GM23338 (cell line): ENCODE measurements around the gene DLGAP4. TPM values are rescaled to one million over a fixed set of nuclear protein-coding genes. Genes with fewer than 3 reads are reported as not detected.

Experiments
- polyA plus RNA-seq: library from polyadenylated mRNA; unstranded; fragments of >200 nt; fragmentation: Nextera tagmentation; extraction: Ambion mirVana; gene quantifications from 2 replicates; pipeline ENCODE4 v1.2.1, GENCODE V29; 2016
- small RNA-seq: library from RNA; depleted of rRNA; stranded (forward); fragments of <200 nt; gene quantifications from one replicate; pipeline ENCODE3, GENCODE V24; 2014; ENCODE audit warnings: low replicate concordance
- total RNA-seq: library from RNA; depleted of rRNA; stranded (reverse); fragments of >200 nt; shearing (Covaris generic); gene quantifications from 2 replicates; pipeline ENCODE4 v1.2.3, GENCODE V29; 2014; rRNA removed
- TF ChIP-seq, protein P1 (sequence below): fragments of 250-450 bp; sonication (Bioruptor Pico); IDR thresholded peaks from 2 replicates; pipeline ENCODE4 v1.5.0; 2020; ENCODE audit warnings: mild to moderate bottlenecking, moderate library complexity

Gene DLGAP4
- total and polyA plus RNA-seq, 2 experiments from 2014 or later, result 46.1 to 52.2 TPM

DNA sequence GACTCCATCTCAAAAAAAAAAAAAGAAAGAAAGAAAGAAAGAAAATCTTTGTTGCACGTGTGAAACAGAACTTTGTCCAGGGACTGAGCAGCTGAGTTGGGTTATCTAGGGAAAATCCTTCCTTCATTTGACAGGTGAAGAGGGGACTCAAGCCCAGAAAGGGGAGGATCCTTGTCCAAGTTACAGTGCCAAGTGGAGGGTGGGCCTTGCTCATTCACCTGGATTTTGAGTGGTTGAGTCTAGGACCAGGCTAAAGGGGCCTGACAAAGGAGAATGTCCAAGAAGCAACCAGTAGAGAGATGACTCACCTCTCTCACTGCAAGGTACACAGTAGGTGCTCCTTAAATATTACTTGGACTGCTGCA is 269.9 kb downstream of the DLGAP4 start (continued):
- TF ChIP-seq, protein P1, sequence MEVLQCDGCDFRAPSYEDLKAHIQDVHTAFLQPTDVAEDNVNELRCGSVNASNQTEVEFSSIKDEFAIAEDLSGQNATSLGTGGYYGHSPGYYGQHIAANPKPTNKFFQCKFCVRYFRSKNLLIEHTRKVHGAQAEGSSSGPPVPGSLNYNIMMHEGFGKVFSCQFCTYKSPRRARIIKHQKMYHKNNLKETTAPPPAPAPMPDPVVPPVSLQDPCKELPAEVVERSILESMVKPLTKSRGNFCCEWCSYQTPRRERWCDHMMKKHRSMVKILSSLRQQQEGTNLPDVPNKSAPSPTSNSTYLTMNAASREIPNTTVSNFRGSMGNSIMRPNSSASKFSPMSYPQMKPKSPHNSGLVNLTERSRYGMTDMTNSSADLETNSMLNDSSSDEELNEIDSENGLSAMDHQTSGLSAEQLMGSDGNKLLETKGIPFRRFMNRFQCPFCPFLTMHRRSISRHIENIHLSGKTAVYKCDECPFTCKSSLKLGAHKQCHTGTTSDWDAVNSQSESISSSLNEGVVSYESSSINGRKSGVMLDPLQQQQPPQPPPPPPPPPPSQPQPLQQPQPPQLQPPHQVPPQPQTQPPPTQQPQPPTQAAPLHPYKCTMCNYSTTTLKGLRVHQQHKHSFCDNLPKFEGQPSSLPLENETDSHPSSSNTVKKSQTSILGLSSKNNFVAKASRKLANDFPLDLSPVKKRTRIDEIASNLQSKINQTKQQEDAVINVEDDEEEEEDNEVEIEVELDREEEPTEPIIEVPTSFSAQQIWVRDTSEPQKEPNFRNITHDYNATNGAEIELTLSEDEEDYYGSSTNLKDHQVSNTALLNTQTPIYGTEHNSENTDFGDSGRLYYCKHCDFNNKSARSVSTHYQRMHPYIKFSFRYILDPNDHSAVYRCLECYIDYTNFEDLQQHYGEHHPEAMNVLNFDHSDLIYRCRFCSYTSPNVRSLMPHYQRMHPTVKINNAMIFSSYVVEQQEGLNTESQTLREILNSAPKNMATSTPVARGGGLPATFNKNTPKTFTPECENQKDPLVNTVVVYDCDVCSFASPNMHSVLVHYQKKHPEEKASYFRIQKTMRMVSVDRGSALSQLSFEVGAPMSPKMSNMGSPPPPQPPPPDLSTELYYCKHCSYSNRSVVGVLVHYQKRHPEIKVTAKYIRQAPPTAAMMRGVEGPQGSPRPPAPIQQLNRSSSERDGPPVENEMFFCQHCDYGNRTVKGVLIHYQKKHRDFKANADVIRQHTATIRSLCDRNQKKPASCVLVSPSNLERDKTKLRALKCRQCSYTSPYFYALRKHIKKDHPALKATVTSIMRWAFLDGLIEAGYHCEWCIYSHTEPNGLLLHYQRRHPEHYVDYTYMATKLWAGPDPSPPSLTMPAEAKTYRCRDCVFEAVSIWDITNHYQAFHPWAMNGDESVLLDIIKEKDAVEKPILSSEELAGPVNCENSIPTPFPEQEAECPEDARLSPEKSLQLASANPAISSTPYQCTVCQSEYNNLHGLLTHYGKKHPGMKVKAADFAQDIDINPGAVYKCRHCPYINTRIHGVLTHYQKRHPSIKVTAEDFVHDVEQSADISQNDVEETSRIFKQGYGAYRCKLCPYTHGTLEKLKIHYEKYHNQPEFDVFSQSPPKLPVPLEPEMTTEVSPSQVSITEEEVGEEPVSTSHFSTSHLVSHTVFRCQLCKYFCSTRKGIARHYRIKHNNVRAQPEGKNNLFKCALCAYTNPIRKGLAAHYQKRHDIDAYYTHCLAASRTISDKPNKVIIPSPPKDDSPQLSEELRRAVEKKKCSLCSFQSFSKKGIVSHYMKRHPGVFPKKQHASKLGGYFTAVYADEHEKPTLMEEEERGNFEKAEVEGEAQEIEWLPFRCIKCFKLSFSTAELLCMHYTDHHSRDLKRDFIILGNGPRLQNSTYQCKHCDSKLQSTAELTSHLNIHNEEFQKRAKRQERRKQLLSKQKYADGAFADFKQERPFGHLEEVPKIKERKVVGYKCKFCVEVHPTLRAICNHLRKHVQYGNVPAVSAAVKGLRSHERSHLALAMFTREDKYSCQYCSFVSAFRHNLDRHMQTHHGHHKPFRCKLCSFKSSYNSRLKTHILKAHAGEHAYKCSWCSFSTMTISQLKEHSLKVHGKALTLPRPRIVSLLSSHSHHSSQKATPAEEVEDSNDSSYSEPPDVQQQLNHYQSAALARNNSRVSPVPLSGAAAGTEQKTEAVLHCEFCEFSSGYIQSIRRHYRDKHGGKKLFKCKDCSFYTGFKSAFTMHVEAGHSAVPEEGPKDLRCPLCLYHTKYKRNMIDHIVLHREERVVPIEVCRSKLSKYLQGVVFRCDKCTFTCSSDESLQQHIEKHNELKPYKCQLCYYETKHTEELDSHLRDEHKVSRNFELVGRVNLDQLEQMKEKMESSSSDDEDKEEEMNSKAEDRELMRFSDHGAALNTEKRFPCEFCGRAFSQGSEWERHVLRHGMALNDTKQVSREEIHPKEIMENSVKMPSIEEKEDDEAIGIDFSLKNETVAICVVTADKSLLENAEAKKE (CRISPR knock-in tag), result no peak

Small RNA genes lying within 50 kb of the gene (small RNA-seq; reads per million reads assigned to genes)
- gene RF00017, result not detected

Other genes starting within 250 kb of the DLGAP4 start
- gene EPB41L1, start 151.6 kb upstream of the DLGAP4 start, total RNA-seq, result 33.1 and 48.7 TPM in 2 replicates
- 24.1 and 29.9 TPM in 2 replicates for gene EPB41L1, start 151.6 kb upstream of the DLGAP4 start, polyA plus RNA-seq
- 26.9 and 32.6 TPM in 2 replicates for gene AAR2, start 69.9 kb upstream of the DLGAP4 start, total RNA-seq
- gene AAR2, start 69.9 kb upstream of the DLGAP4 start, polyA plus RNA-seq, result 14.6 and 15.8 TPM in 2 replicates
- gene MYL9, start 235.2 kb downstream of the DLGAP4 start, total RNA-seq, result 23.5 and 29.7 TPM in 2 replicates
- 100 and 123 TPM in 2 replicates for gene MYL9, start 235.2 kb downstream of the DLGAP4 start, polyA plus RNA-seq